Measurements from ENCODE around the gene NME7.
"Not testable (repeated sequence)": the region's sequence is repeated elsewhere in the genome, so short reads cannot be mapped to it uniquely, and the experiment has no call there.

NME7 gene

DNA sequence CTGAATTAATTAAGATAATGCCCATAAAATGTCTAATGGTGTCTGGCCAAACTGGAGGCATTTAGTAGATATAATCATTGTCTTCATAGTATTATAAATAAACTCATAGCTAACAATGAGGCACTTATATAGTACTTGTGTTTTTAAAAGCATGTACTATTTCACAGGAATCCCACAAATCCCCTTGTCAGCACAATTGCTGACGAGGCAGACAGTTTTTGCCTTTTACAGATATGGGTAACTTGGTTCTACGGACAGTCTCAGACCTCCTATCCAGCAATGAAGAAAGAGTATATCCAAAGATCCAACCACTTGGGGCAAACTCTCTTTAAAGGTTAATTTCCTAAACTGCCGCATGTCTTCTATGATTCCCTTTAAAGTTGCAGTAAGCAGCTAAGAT, 187.4 kb downstream of the NME7 start:
- no peak overlapping the region for H3K4me3 ChIP-seq (ENCODE audit: low read length)
- H3K9me3 ChIP-seq (ENCODE audit: control insufficient read depth, low read length), result no peaks in the 10 kb centered on the region
- H3K9ac ChIP-seq (ENCODE audit: low read length), result no peak overlapping the region
- H3K4me1 ChIP-seq (ENCODE audit: control insufficient read depth, insufficient read depth, low read length), result no peaks in the 10 kb centered on the region
- H3K36me3 ChIP-seq (ENCODE audit: control insufficient read depth, insufficient read depth, low read length, severe bottlenecking), result no peaks in the 10 kb centered on the region
- no peaks in the 10 kb centered on the region for H3K27me3 ChIP-seq (replicated peaks; ENCODE audit: control insufficient read depth, insufficient read depth, low read length)
- no peak for DNase-seq (ENCODE audit: low read depth)

DNA sequence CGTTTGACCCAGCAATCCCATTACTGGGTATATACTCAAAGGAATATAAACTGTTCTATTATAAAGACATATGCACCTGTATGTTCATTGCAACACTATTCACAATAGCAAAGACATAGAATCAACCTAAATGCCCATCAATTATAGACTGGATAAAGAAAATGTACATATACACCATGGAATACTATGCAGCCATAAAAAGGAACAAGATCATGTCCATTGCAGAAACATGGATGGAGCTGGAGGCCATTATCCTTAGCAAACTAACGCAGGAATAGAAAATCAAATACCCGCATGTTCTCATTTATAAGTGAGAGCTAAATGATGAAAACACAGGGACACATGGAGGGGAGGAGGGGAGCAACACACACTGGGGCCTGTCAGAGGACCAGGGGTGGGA, 188.2 kb downstream of the NME7 start:
- not testable (repeated sequence) for DNase-seq (ENCODE audit: low read depth); H3K27me3 ChIP-seq (replicated peaks; ENCODE audit: control insufficient read depth, insufficient read depth, low read length); H3K9ac ChIP-seq (ENCODE audit: low read length); H3K4me1 ChIP-seq (ENCODE audit: control insufficient read depth, insufficient read depth, low read length); H3K36me3 ChIP-seq (ENCODE audit: control insufficient read depth, insufficient read depth, low read length, severe bottlenecking); H3K4me3 ChIP-seq (ENCODE audit: low read length); H3K9me3 ChIP-seq (ENCODE audit: control insufficient read depth, low read length)

DNA sequence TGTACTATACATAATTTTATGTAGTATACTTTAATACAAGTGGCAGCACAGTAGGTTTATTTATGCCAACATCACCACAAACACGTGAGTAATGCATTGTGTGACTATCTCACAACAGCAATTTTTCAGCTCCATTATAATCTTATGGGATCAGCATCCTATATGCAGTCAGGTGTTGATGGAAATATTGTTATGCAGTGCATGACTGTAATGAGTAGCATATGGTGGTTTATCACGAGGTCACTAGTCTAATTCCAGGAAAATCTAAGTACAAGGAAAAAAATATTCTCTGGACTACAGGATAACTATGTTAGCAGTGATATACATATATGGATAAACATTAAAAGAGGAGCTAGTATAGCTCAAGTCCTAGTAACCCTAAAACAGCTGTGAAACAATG, 192.1 kb downstream of the NME7 start:
- H3K36me3 ChIP-seq (ENCODE audit: control insufficient read depth, insufficient read depth, low read length, severe bottlenecking), result no peaks in the 10 kb centered on the region
- H3K9me3 ChIP-seq (ENCODE audit: control insufficient read depth, low read length), result no peaks in the 10 kb centered on the region
- no peak overlapping the region for H3K4me3 ChIP-seq (ENCODE audit: low read length)
- H3K27me3 ChIP-seq (replicated peaks; ENCODE audit: control insufficient read depth, insufficient read depth, low read length), result no peaks in the 10 kb centered on the region
- no peak overlapping the region for H3K9ac ChIP-seq (ENCODE audit: low read length)
- DNase-seq (ENCODE audit: low read depth), result no peak
- no peaks in the 10 kb centered on the region for H3K4me1 ChIP-seq (ENCODE audit: control insufficient read depth, insufficient read depth, low read length)

DNA sequence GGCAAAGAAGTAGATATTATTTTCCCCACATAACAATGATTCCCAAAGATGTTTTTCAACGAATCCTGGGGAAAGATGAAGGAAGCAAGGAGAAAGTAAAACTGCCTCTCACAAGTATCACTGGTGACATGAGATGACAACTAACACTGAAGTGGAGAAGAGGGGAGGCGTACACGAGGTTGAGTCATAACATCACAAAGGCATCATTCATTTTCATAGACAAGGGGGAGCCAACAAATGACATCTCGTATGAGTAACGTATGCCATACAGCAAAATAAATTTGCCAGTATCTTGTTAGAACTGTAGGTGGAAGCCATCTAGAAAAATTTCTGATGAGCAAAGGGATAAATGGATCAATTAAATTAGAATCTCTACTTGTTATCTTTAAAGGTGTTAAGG, 204.5 kb downstream of the NME7 start:
- no peak overlapping the region for H3K9ac ChIP-seq (ENCODE audit: low read length)
- no peaks in the 10 kb centered on the region for H3K36me3 ChIP-seq (ENCODE audit: control insufficient read depth, insufficient read depth, low read length, severe bottlenecking)
- no peak overlapping the region for H3K4me3 ChIP-seq (ENCODE audit: low read length)
- no peaks in the 10 kb centered on the region for H3K9me3 ChIP-seq (ENCODE audit: control insufficient read depth, low read length)
- peaks cover 8% of the 10 kb centered on the region for H3K4me1 ChIP-seq (ENCODE audit: control insufficient read depth, insufficient read depth, low read length)
- no peak for DNase-seq (ENCODE audit: low read depth)
- H3K27me3 ChIP-seq (replicated peaks; ENCODE audit: control insufficient read depth, insufficient read depth, low read length), result no peaks in the 10 kb centered on the region

DNA sequence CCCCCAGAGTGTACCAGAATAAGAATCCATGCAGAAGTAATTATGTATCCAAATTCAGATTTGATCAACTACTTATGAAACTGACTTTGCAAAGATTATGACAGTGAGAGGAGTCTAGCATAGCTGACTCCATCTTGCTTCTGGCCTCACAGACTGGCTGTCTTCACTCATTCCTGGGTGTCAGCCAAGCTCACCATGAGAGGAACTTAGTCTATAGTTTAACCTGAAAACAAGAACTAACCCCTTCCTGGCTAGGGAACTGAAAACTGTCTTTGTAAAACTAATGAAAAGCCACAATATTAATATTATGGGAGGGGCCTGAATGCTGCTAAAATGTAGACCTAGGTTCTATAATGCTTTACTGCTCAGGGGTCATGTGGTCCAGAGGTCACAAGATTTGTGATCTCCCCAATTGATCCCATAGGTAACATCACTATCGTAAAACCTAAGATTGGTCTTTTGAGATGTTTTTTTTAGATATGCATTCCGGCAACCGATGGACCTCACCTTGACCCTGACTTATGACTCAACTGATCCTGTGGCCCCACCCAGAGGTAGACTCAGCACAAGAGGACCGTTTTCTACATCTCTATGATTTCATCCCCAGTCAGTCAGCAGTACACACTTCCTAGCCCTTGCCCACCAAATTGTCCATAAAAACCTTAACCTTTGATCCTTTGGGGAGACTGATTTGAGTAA, 206.0 kb downstream of the NME7 start:
- H3K9me3 ChIP-seq (ENCODE audit: control insufficient read depth, low read length), result no peaks in the 10 kb centered on the region
- peaks cover 8% of the 10 kb centered on the region for H3K4me1 ChIP-seq (ENCODE audit: control insufficient read depth, insufficient read depth, low read length)
- no peaks in the 10 kb centered on the region for H3K36me3 ChIP-seq (ENCODE audit: control insufficient read depth, insufficient read depth, low read length, severe bottlenecking)
- DNase-seq (ENCODE audit: low read depth), result no peak
- H3K4me3 ChIP-seq (ENCODE audit: low read length), result no peak overlapping the region
- no peaks in the 10 kb centered on the region for H3K27me3 ChIP-seq (replicated peaks; ENCODE audit: control insufficient read depth, insufficient read depth, low read length)
- H3K9ac ChIP-seq (ENCODE audit: low read length), result no peak overlapping the region

DNA sequence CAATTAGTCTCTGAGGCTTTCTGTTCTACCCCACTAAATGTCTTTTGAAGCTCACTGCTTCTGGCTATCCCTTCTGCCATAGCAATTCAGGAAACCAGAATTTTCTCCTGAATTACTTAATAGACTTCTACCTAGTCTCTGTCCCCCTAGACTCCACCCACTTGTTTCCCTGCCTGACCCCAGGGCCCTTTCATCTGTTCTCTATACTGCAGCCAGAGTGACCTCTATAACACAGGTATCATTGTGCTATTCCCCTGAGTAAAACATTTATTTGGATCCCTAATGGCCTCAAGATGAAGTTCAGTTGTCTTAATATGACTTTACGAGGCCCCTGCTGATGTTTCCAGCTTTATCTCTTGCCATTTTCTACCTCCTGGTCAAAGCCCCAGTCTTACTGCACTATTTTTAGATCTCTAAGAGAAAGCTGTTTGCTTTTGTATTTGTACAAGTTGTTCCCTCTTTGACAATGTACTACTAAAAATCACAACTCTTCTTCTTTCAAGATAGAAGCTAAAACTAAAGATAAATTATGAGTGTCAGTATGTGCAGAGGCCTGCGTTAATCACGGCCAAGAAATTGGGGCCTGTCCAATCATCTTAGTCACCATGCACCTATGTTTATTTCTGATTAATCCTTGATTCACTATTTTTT, 206.6 kb downstream of the NME7 start:
- peaks cover 8% of the 10 kb centered on the region for H3K4me1 ChIP-seq (ENCODE audit: control insufficient read depth, insufficient read depth, low read length)
- no peaks in the 10 kb centered on the region for H3K9me3 ChIP-seq (ENCODE audit: control insufficient read depth, low read length)
- no peak for DNase-seq (ENCODE audit: low read depth)
- H3K27me3 ChIP-seq (replicated peaks; ENCODE audit: control insufficient read depth, insufficient read depth, low read length), result no peaks in the 10 kb centered on the region
- no peak overlapping the region for H3K4me3 ChIP-seq (ENCODE audit: low read length)
- no peaks in the 10 kb centered on the region for H3K36me3 ChIP-seq (ENCODE audit: control insufficient read depth, insufficient read depth, low read length, severe bottlenecking)
- H3K9ac ChIP-seq (ENCODE audit: low read length), result no peak overlapping the region

DNA sequence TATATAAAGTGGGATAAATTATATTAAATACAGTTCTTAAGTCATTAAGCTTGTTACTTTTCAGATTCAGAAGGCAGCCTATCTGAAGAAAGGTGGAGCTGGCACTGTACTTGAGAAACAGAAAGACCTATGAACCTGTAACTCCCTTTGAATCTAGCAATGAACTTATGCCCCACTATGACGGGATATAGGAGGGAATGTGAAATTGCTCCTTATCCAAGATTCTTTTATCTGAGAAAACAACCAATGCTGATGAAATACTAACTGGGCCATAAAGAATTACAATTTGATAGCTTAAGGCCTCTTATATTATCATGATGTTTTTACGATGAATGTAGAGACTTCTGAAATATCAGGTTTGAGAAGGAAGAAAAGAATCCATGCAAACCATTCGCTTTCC, 211.0 kb downstream of the NME7 start:
- H3K9ac ChIP-seq (ENCODE audit: low read length), result no peak overlapping the region
- H3K4me1 ChIP-seq (ENCODE audit: control insufficient read depth, insufficient read depth, low read length), result peaks cover 6% of the 10 kb centered on the region
- no peak for DNase-seq (ENCODE audit: low read depth)
- no peaks in the 10 kb centered on the region for H3K36me3 ChIP-seq (ENCODE audit: control insufficient read depth, insufficient read depth, low read length, severe bottlenecking)
- no peak overlapping the region for H3K4me3 ChIP-seq (ENCODE audit: low read length)
- no peaks in the 10 kb centered on the region for H3K9me3 ChIP-seq (ENCODE audit: control insufficient read depth, low read length)
- H3K27me3 ChIP-seq (replicated peaks; ENCODE audit: control insufficient read depth, insufficient read depth, low read length), result no peaks in the 10 kb centered on the region

DNA sequence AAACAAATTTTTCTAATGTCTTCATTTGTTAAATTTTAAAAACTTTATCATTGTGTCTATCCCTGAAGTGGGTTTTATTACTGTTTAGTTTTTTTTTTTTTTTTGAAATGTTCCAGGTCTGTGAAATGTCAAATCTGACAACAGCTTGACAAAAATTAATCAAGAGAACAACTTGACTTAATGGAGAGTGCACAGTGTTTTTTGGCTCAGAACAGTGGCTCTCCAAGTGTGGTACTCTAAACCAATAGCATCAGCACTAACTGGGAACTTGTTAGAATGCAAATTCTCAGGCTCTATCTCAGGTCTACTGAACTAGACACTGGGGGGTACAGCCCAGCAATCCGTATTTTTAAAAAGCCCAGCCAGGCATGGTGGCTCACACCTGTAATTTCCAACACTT, 211.9 kb downstream of the NME7 start:
- no peaks in the 10 kb centered on the region for H3K4me1 ChIP-seq (ENCODE audit: control insufficient read depth, insufficient read depth, low read length)
- no peak for DNase-seq (ENCODE audit: low read depth)
- H3K9ac ChIP-seq (ENCODE audit: low read length), result no peak overlapping the region
- H3K9me3 ChIP-seq (ENCODE audit: control insufficient read depth, low read length), result no peaks in the 10 kb centered on the region
- no peaks in the 10 kb centered on the region for H3K27me3 ChIP-seq (replicated peaks; ENCODE audit: control insufficient read depth, insufficient read depth, low read length)
- H3K36me3 ChIP-seq (ENCODE audit: control insufficient read depth, insufficient read depth, low read length, severe bottlenecking), result no peaks in the 10 kb centered on the region
- no peak overlapping the region for H3K4me3 ChIP-seq (ENCODE audit: low read length)

DNA sequence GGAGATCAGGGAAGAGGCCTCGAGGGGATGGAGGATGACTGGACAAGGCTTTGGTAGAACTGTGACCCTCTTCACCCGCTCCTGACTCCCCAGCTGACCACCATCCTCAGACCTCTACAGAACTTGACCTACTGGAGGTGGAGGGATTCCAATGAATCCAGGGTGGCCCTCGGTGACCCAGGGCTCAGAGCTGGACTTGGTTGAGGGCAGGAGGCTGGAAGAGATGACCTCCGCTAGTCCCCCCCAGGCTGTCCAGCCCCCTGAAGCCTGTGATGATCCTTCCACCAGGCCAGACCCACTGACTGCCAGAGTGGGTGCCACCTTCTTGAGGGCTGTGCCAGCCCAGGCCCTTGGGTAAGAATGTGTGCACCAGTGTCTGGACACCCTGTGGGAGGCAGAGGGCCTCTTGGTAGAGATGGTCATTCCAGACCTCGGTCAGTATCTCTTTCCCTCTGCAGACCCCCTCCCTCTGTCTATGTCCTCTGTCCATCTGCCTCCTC, 216.2 kb downstream of the NME7 start:
- H3K27me3 ChIP-seq (replicated peaks; ENCODE audit: control insufficient read depth, insufficient read depth, low read length), result no peaks in the 10 kb centered on the region
- no peak overlapping the region for H3K4me3 ChIP-seq (ENCODE audit: low read length)
- H3K9ac ChIP-seq (ENCODE audit: low read length), result no peak overlapping the region
- no peak for DNase-seq (ENCODE audit: low read depth)
- H3K9me3 ChIP-seq (ENCODE audit: control insufficient read depth, low read length), result no peaks in the 10 kb centered on the region
- H3K4me1 ChIP-seq (ENCODE audit: control insufficient read depth, insufficient read depth, low read length), result no peaks in the 10 kb centered on the region
- H3K36me3 ChIP-seq (ENCODE audit: control insufficient read depth, insufficient read depth, low read length, severe bottlenecking), result no peaks in the 10 kb centered on the region

DNA sequence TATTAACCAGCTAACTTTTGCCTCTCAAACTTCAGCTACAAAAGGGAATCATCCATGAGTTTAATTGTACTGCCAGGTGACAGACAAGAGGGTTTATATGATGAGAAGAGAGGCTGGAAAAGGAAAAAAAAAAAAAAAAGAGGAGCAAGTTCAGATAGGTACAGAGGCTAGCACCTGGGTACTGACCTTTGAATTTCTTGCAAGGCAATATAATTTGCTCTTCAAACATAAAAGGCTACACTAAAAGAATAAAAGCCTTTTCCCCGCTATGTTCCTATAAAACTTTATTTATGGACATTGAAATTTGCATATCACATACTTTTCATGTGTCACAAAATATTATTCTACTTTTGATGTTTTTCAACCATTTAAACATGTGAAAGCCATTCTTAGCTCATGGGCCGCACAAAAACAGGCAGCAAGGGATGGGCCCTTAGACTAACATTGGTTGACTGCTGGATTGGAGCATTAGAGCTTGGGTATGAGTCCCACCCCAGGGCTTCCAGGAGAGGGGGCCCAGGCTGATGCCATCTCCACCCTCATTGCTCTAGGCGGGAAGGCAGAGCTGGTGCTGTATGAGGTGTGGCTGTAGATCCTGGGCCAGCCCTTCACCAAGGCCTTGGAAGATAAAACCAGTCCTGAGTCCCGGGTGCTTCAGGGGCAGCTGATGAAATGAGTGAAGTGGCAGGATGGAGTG, 216.8 kb downstream of the NME7 start:
- no peaks in the 10 kb centered on the region for H3K9me3 ChIP-seq (ENCODE audit: control insufficient read depth, low read length)
- H3K4me1 ChIP-seq (ENCODE audit: control insufficient read depth, insufficient read depth, low read length), result no peaks in the 10 kb centered on the region
- no peaks in the 10 kb centered on the region for H3K27me3 ChIP-seq (replicated peaks; ENCODE audit: control insufficient read depth, insufficient read depth, low read length)
- H3K9ac ChIP-seq (ENCODE audit: low read length), result no peak overlapping the region
- DNase-seq (ENCODE audit: low read depth), result no peak
- H3K36me3 ChIP-seq (ENCODE audit: control insufficient read depth, insufficient read depth, low read length, severe bottlenecking), result no peaks in the 10 kb centered on the region
- H3K4me3 ChIP-seq (ENCODE audit: low read length), result no peak overlapping the region

DNA sequence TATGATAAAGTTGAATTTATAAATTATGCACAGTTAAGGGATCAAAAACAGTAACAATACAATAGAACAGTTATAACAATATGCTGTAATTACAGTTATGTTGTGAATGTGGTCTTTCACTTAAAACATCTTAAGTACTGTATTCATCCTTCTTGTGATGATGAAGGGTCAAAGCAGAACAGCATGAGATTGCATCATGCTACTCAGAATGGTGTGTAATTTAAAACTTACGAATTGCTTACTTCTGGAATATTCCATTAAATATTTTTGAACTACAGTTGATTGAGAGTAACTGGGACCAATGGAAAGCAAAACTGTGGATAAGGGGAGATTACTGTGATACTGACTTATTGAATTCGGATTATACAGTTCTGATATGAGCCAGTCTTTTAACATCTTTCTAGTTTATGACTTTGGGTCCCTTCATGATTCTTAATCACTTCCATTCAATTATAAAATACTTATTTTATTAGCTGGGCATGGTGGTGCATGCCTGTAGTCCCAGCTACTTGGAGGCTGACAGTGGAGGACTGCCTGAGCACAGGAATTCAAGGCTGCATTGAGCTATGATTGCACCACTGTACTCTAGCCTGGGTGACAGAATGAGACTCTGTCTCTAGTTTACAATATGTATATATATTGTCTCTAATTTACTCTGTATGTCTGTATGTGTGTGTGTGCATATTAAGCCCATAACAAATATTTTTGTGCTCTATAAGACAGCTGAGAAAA, 217.9 kb downstream of the NME7 start:
- Histone ChIP-seq H3K9ac (ENCODE audit: low read length) (no peak overlapping the region), H3K4me1 (ENCODE audit: control insufficient read depth, insufficient read depth, low read length) (no peaks in the 10 kb centered on the region), H3K36me3 (ENCODE audit: control insufficient read depth, insufficient read depth, low read length, severe bottlenecking) (no peaks in the 10 kb centered on the region), H3K27me3 (replicated peaks; ENCODE audit: control insufficient read depth, insufficient read depth, low read length) (no peaks in the 10 kb centered on the region), H3K4me3 (ENCODE audit: low read length) (no peak overlapping the region), H3K9me3 (ENCODE audit: control insufficient read depth, low read length) (no peaks in the 10 kb centered on the region)
- peak; percentile 38 for DNase-seq (ENCODE audit: low read depth)

Measured in adipocyte (in vitro differentiated cells).